Measurements from ENCODE around the gene MAGEB18.

MAGEB18 gene

DNA sequence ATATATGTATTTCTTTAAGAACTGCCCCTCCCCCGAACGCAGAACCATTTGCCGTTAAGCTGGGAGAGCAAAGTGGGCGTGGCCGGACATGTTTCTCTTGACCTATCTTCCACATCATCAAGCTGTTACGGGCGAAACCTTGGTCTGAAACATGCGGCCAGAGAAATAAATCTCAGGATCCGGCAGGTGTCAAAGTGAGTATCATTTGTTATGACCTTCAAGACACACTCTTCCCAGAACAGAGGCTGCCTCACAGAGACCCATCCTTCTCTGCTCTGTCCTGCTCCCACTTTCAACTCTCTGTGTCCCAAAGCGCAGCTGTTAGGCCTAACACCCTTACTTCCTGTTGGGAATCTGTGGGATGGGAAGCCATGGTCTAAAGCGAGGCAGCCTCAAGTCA is at the start of gene MAGEB18:
Gene MAGEB18 (plus strand): TSS at position 70 of the 400 bp plus-strand sequence. CDS start 643 bp downstream, outside the sequence.
- no peak for DNase-seq (ENCODE audit: low spot score)

DNA sequence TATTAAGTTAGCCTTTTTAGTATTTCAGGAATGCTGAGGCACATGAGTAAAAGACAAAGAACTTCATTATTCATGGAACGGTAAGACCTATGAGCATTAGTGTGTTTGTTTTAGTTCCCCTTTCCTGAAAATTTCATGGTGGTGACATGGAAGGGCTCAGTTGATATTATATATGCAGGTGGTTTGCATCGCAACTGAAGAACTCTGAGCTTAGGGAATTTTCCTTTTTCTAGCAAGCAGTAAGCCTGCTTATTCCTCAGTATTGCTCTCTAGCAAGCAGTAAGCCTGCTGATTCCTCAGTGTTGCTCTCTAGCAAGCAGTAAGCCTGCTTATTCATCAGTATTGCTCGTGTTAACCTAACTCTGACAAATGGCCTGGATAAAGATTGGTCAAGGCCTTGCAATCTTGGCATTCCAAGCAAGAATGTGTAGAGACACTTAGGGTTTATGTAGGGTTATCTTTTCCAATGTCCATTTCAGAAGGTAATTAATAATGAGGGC is 37.7 kb upstream of the MAGEB18 start:
- DNase-seq (ENCODE audit: low spot score), result no peak

GRCh38 chrX:26109142-26109541 is 29.0 kb upstream of the MAGEB18 start:
- DNase-seq (ENCODE audit: low spot score), result no peak

GRCh38 chrX:26146024-26146423 is 7.9 kb downstream of the MAGEB18 start:
- DNase-seq (ENCODE audit: low spot score), result no peak

DNA sequence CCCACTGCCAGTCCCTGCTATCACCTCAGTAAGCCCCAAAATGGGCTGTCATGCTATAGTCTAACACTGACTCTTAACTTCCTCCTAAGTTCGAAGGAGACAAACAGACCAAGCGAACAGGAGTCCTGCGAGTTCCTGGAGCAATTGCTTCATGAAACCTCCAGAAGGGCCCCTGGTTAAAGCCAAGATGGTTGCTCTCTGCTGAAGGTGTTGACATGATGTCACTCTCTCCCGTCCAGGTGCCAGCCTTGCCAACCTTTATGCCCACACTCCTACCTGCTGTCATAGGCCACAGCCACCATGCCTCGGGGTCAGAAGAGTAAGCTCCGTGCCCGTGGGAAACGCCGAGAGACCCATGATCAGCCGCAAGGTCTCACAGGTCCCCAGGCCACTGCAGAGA is 22.2 kb downstream of the MAGEB18 start, which contains the start of gene MAGEB6B:
Gene MAGEB6B (plus strand): TSS at position 301 of the 400 bp plus-strand sequence. CDS start 0 bp downstream, at position 301.
- no peak for DNase-seq (ENCODE audit: low spot score)

Data from CD4-positive, alpha-beta T cell treated with Interleukin-15 for 4 hours (primary cell).